ENCODE data around the gene PTPN7. TPM values are rescaled to one million over a fixed set of nuclear protein-coding genes. Genes with fewer than 3 reads are reported as not detected.
A peak's percentile ranks its signal among the peaks of the same experiment; 100 is the strongest.

PTPN7 gene
- total and polyA plus RNA-seq, 2 experiments from 2014 or later, result 0.41 TPM; not detected in 1

GRCh38 chr1:202171292-202172014, 11.1 kb upstream of the PTPN7 start:
- Histone ChIP-seq H3K9me3 (ENCODE audit: low read depth) (no peaks in the 10 kb centered on the region), H2AFZ (no peak overlapping the region), H3K4me3 (no peak overlapping the region), H3K36me3 (replicated peaks; ENCODE audit: insufficient read depth, low read depth) (no peaks in the 10 kb centered on the region), H3K79me2 (no peaks in the 10 kb centered on the region), H3K27ac (no peak overlapping the region), H3K4me2 (no peak overlapping the region), H3K4me1 (ENCODE audit: insufficient read depth) (peaks cover 13% of the 10 kb centered on the region), H3K9me2 (replicated peaks; ENCODE audit: insufficient read depth) (no peaks in the 10 kb centered on the region), H3K27me3 (no peaks in the 10 kb centered on the region), H4K20me1 (ENCODE audit: insufficient read depth, poor library complexity, severe bottlenecking) (no peaks in the 10 kb centered on the region)
- TF ChIP-seq CTCF (IDR thresholded peaks at IDR 0.05; ENCODE audit: poor library complexity) (no peak), EZH2 (IDR thresholded peaks at IDR 0.05; ENCODE audit: borderline replicate concordance) (no peak), EZH2phosphoT487 (IDR thresholded peaks at IDR 0.05; ENCODE audit: low read depth, severe bottlenecking, unreplicated experiment) (no peak)
- DNase-seq (ENCODE audit: low spot score), result no peak
- 97% methylated on average over 11 of the region's 11 CpGs for WGBS (ENCODE audit: low lambda C conversion rate, missing lambda C conversion rate)

GRCh38 chr1:202170726-202171125, 10.3 kb upstream of the PTPN7 start:
- Histone ChIP-seq H3K27ac (no peak overlapping the region), H3K9me3 (ENCODE audit: low read depth) (no peaks in the 10 kb centered on the region), H3K27me3 (no peaks in the 10 kb centered on the region), H3K4me2 (no peak overlapping the region), H3K4me3 (no peak overlapping the region), H3K79me2 (no peaks in the 10 kb centered on the region), H3K4me1 (ENCODE audit: insufficient read depth) (peaks cover 13% of the 10 kb centered on the region), H2AFZ (no peak overlapping the region), H3K36me3 (replicated peaks; ENCODE audit: insufficient read depth, low read depth) (no peaks in the 10 kb centered on the region), H4K20me1 (ENCODE audit: insufficient read depth, poor library complexity, severe bottlenecking) (no peaks in the 10 kb centered on the region), H3K9me2 (replicated peaks; ENCODE audit: insufficient read depth) (no peaks in the 10 kb centered on the region)
- DNase-seq (ENCODE audit: low spot score), result no peak
- 90% methylated on average over 6 of the region's 6 CpGs for WGBS (ENCODE audit: low lambda C conversion rate, missing lambda C conversion rate)
- TF ChIP-seq EZH2phosphoT487 (IDR thresholded peaks at IDR 0.05; ENCODE audit: low read depth, severe bottlenecking, unreplicated experiment) (no peak), EZH2 (IDR thresholded peaks at IDR 0.05; ENCODE audit: borderline replicate concordance) (no peak), CTCF (IDR thresholded peaks at IDR 0.05; ENCODE audit: poor library complexity) (no peak)

- no peaks in the 10 kb centered on the region for H3K27me3 ChIP-seq
- peak overlapping the region; percentile 51 for H3K27ac ChIP-seq
- no peaks in the 10 kb centered on the region for H4K20me1 ChIP-seq (ENCODE audit: insufficient read depth, poor library complexity, severe bottlenecking)
- no peaks in the 10 kb centered on the region for H3K36me3 ChIP-seq (replicated peaks; ENCODE audit: insufficient read depth, low read depth)
- WGBS (ENCODE audit: low lambda C conversion rate, missing lambda C conversion rate), result 91% methylated on average over 7 of the region's 7 CpGs
- H3K9me3 ChIP-seq (ENCODE audit: low read depth), result no peaks in the 10 kb centered on the region
- H3K9me2 ChIP-seq (replicated peaks; ENCODE audit: insufficient read depth), result no peaks in the 10 kb centered on the region
- no peak overlapping the region for H3K4me3 ChIP-seq
- no peak overlapping the region for H3K4me2 ChIP-seq
- H3K4me1 ChIP-seq (ENCODE audit: insufficient read depth), result peaks cover 13% of the 10 kb centered on the region
- H3K79me2 ChIP-seq, result no peaks in the 10 kb centered on the region
- TF ChIP-seq CTCF (IDR thresholded peaks at IDR 0.05; ENCODE audit: poor library complexity) (no peak), EZH2 (IDR thresholded peaks at IDR 0.05; ENCODE audit: borderline replicate concordance) (no peak), EZH2phosphoT487 (IDR thresholded peaks at IDR 0.05; ENCODE audit: low read depth, severe bottlenecking, unreplicated experiment) (no peak)
- no peak overlapping the region for H2AFZ ChIP-seq
- DNase-seq (ENCODE audit: low spot score), result no peak
Observed at GRCh38 chr1:202168861-202169260, 8.5 kb upstream of the PTPN7 start.
